ENCODE measurements around the gene NKD2.
"Not testable (repeated sequence)": the region's sequence is repeated elsewhere in the genome, so short reads cannot be mapped to it uniquely, and the experiment has no call there.

The NKD2 gene

DNA sequence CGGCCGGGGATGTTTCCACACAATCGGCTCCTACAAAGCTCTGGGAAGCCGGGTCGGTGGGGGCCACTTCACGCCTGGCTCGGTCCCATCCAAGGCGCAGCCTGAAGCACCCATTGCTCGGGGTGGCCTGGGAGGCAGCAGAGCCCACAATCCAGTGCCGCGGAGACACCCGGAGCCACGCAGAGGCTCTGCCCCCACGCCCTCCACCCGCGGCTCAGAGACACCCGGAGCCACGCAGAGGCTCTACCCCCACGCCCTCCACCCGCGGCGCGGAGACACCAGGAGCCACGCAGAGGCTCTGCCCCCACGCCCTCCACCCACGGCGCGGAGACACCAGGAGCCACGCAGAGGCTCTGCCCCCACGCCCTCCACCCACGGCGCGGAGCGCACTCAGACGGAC lies 71.4 kb downstream of the NKD2 start:
- Histone ChIP-seq H3K27me3 (no peaks in the 10 kb centered on the region), H3K4me3 (ENCODE audit: low read depth, low read length) (no peak overlapping the region), H3K36me3 (no peaks in the 10 kb centered on the region; the same call in 1 of the 2 replicates), H3K4me1 (no peaks in the 10 kb centered on the region; the same call in 1 of the 2 replicates), H3K9me3 (no peaks in the 10 kb centered on the region)
- TF ChIP-seq, protein P1, sequence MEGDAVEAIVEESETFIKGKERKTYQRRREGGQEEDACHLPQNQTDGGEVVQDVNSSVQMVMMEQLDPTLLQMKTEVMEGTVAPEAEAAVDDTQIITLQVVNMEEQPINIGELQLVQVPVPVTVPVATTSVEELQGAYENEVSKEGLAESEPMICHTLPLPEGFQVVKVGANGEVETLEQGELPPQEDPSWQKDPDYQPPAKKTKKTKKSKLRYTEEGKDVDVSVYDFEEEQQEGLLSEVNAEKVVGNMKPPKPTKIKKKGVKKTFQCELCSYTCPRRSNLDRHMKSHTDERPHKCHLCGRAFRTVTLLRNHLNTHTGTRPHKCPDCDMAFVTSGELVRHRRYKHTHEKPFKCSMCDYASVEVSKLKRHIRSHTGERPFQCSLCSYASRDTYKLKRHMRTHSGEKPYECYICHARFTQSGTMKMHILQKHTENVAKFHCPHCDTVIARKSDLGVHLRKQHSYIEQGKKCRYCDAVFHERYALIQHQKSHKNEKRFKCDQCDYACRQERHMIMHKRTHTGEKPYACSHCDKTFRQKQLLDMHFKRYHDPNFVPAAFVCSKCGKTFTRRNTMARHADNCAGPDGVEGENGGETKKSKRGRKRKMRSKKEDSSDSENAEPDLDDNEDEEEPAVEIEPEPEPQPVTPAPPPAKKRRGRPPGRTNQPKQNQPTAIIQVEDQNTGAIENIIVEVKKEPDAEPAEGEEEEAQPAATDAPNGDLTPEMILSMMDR (IDR thresholded peaks at IDR 0.05; ENCODE audit: low read depth, low read length) = no peak
- DNase-seq = no peak

DNA sequence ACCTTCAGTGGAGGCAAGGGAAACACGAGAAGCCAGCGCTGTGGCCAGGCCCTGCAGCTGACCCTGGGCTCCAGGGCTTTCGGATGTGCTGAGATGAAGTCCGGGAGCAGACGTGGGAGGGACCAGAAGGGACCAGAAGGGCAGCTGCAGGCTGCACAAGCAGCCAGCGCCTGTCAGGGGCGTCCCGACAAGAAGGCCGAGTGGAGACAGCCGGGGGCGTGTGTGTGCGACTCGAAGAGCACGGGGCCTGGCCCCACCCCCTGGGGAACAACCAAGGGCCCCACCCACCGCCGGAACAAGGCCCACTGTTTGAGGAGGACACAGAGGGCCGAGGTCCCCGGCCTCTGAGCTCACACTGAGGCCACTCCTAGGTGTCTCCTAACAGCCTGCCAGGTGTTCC lies 71.8 kb downstream of the NKD2 start:
- no peaks in the 10 kb centered on the region; the same call in 1 of the 2 replicates for H3K4me1 ChIP-seq
- no peaks in the 10 kb centered on the region for H3K27me3 ChIP-seq
- no peaks in the 10 kb centered on the region for H3K9me3 ChIP-seq
- no peaks in the 10 kb centered on the region; the same call in 1 of the 2 replicates for H3K36me3 ChIP-seq
- TF ChIP-seq, protein P1 (IDR thresholded peaks at IDR 0.05; ENCODE audit: low read depth, low read length) = no peak
- no peak overlapping the region for H3K4me3 ChIP-seq (ENCODE audit: low read depth, low read length)
- no peak for DNase-seq

GRCh38 chr5:1081519-1081918 lies 72.9 kb downstream of the NKD2 start:
- no peaks in the 10 kb centered on the region for H3K27me3 ChIP-seq
- TF ChIP-seq, protein P1 (IDR thresholded peaks at IDR 0.05; ENCODE audit: low read depth, low read length) = no peak
- H3K36me3 ChIP-seq = no peaks in the 10 kb centered on the region; the same call in 1 of the 2 replicates
- no peaks in the 10 kb centered on the region for H3K9me3 ChIP-seq
- H3K4me1 ChIP-seq = no peaks in the 10 kb centered on the region; the same call in 1 of the 2 replicates
- DNase-seq = no peak
- H3K4me3 ChIP-seq (ENCODE audit: low read depth, low read length) = no peak overlapping the region

GRCh38 chr5:1083026-1083425 lies 74.4 kb downstream of the NKD2 start:
- not testable (repeated sequence) for H3K4me1 ChIP-seq; H3K9me3 ChIP-seq; DNase-seq; H3K4me3 ChIP-seq (ENCODE audit: low read depth, low read length); H3K27me3 ChIP-seq; H3K36me3 ChIP-seq

DNA sequence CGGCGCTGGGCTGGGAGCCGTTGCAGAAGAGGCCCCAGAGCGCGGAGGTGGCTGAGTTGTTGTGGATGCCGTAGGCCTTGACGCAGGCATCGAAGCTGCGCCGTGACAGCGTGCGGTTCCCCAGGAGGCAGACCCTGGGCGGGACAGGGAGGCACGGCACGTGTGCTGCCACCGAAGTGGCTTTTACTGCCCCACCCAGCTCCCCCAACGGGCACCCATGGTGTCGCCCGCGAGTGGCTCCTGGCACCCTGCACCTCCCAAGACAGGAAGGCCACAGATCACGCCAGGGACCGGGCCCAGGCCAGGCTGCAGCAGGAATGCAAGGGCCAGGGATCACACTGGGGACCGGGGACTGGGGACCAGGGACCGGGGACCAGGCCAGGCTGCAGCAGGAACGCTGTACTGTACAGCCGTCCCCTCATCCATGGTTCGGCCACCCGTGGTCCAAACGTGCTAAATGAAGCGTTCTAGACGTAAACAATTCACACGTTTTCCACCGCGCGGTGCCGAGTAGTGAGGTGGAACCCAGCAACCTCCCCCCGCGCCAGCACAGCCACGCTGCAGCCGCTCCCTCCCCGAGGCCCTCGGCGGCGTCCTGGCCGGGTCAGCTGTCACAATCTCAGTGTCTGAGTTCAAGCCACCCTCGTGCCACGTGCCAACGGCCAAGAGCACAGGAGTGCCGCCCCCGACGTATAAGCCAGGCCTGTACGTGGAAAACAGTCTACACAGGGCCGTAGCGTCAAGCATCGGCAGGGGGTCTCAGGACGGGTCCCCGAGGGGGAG lies 75.4 kb downstream of the NKD2 start:
- Histone ChIP-seq H3K4me1 (no peaks in the 10 kb centered on the region; the same call in 1 of the 2 replicates), H3K36me3 (no peaks in the 10 kb centered on the region; the same call in 1 of the 2 replicates), H3K4me3 (ENCODE audit: low read depth, low read length) (no peak overlapping the region), H3K27me3 (no peaks in the 10 kb centered on the region), H3K9me3 (no peaks in the 10 kb centered on the region)
- DNase-seq = no peak
- TF ChIP-seq, protein P1 (IDR thresholded peaks at IDR 0.05; ENCODE audit: low read depth, low read length) = no peak

- Histone ChIP-seq H3K36me3 (no peaks in the 10 kb centered on the region; the same call in 1 of the 2 replicates), H3K9me3 (no peaks in the 10 kb centered on the region), H3K4me1 (no peaks in the 10 kb centered on the region; the same call in 1 of the 2 replicates), H3K4me3 (ENCODE audit: low read depth, low read length) (no peak overlapping the region), H3K27me3 (no peaks in the 10 kb centered on the region)
- TF ChIP-seq, protein P1 (IDR thresholded peaks at IDR 0.05; ENCODE audit: low read depth, low read length) = no peak
- no peak for DNase-seq
These were observed 76.8 kb downstream of the NKD2 start for GRCh38 chr5:1085391-1085790.

Measured in BE2C (cell line).